ENCODE data around the gene NAALADL2. TPM values are rescaled to one million over a fixed set of nuclear protein-coding genes. Genes with fewer than 3 reads are reported as not detected.

The NAALADL2 gene
- total and polyA plus RNA-seq, 4 donors: 0.28 to 4.6 (median 3.1) TPM

DNA sequence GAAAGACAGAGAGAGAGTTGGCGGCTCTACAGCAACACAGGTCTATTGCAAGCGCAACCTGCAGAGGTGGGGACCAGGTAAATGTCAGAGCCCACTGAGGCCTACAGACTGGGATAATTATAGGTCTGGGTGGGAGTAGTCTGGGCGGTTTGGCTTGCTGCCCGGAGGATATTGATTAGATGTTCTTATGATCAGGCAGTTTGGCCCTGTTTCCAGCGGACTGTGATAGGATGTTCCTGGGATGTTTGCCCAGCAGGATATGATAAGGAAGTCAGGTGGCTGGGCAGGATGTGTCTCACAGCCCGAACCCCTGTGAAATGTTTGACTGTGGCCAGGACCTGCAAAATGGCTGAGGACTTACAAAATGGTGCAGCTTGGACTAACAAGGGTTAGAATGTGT lies 364.9 kb downstream of the NAALADL2 start:
- Histone ChIP-seq H3K4me3 (ENCODE audit: low read depth in 1 of 3, low read length in 3 of 3) (no peak overlapping the region), H3K9me3 (ENCODE audit: control insufficient read depth in 4 of 4, low read length in 3 of 4) (no peaks in the 10 kb centered on the region), H3K27ac (ENCODE audit: low read depth in 1 of 2, low read length in 2 of 2) (no peak overlapping the region), H3K36me3 (ENCODE audit: control insufficient read depth in 4 of 4, insufficient read depth in 3 of 4, low read depth in 1 of 4, low read length in 3 of 4) (no peaks in the 10 kb centered on the region), H3K4me1 (ENCODE audit: control insufficient read depth in 4 of 4, insufficient read depth in 4 of 4, low read length in 3 of 4) (peaks cover 0 to 7% (median 0%) of the 10 kb centered on the region in 4 donors), H3K9ac (ENCODE audit: low read depth in 1 of 2, low read length in 2 of 2) (no peak overlapping the region), H3K27me3 (ENCODE audit: control insufficient read depth in 4 of 4, insufficient read depth in 4 of 4, low read length in 3 of 4) (no peaks in the 10 kb centered on the region)
- WGBS: 43% methylated on average over 6 of the region's 6 CpGs
- TF ChIP-seq GABPA (IDR thresholded peaks at IDR 0.05 in 1 of 2, conservative IDR thresholded peaks at IDR 0.05 in 1 of 2) (peak; percentile 67 to 77), MAX (IDR thresholded peaks at IDR 0.05) (peak; percentile 19), FOXA2 (IDR thresholded peaks at IDR 0.05) (no peak), ZBTB33 (IDR thresholded peaks at IDR 0.05) (peak; percentile 8), YY1 (IDR thresholded peaks at IDR 0.05) (peak; percentile 97), EGR1 (IDR thresholded peaks at IDR 0.05; ENCODE audit: low read depth in 2 of 2) (no peak), RAD21 (IDR thresholded peaks at IDR 0.05) (peak in 1 of 2 donors; percentile 37), HNF4A (conservative IDR thresholded peaks at IDR 0.05) (peak; percentile 36 to 61), JUND (IDR thresholded peaks at IDR 0.05) (peak in 1 of 2 donors; percentile 11), HNF4G (IDR thresholded peaks at IDR 0.05) (peak; percentile 17), SP1 (IDR thresholded peaks at IDR 0.05) (peak; percentile 55), RXRA (IDR thresholded peaks at IDR 0.05) (peak; percentile 7 to 26)
- TF ChIP-seq, protein P1, sequence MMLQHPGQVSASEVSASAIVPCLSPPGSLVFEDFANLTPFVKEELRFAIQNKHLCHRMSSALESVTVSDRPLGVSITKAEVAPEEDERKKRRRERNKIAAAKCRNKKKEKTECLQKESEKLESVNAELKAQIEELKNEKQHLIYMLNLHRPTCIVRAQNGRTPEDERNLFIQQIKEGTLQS (IDR thresholded peaks at IDR 0.05): no peak
- peak; percentile 74 for DNase-seq (ENCODE audit: low spot score)

GRCh38 chr3:175226444-175226843 lies 367.3 kb downstream of the NAALADL2 start:
- WGBS: 93% methylated on average over 3 of the region's 3 CpGs
- H3K27ac ChIP-seq (ENCODE audit: low read depth in 1 of 2, low read length in 2 of 2): no peak overlapping the region
- TF ChIP-seq GABPA (IDR thresholded peaks at IDR 0.05 in 1 of 2, conservative IDR thresholded peaks at IDR 0.05 in 1 of 2): no peak

DNA sequence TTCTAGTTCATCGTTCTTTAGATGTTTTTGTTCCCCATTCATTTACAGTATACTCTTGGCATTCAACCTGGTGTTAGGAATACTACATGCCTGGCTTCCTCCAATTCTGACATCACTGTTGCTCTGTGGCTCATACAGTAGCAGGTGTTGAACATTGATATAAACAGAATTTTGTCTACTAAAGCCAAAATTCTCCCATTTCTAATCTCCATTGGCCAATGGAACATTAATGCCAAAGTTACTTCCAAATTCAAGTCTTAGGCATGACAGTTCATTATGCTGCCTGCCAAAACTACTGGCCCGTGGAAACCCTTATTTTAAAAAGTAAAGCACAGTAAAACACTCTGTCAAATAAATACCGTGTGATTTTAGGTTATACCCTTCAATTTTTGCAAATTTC lies 368.0 kb downstream of the NAALADL2 start:
- DNase-seq (ENCODE audit: low spot score): no peak
- Histone ChIP-seq H3K27me3 (ENCODE audit: control insufficient read depth in 4 of 4, insufficient read depth in 4 of 4, low read length in 3 of 4) (no peaks in the 10 kb centered on the region), H3K9me3 (ENCODE audit: control insufficient read depth in 4 of 4, low read length in 3 of 4) (no peaks in the 10 kb centered on the region), H3K27ac (ENCODE audit: low read depth in 1 of 2, low read length in 2 of 2) (no peak overlapping the region), H3K4me3 (ENCODE audit: low read depth in 1 of 3, low read length in 3 of 3) (no peak overlapping the region), H3K4me1 (ENCODE audit: control insufficient read depth in 4 of 4, insufficient read depth in 4 of 4, low read length in 3 of 4) (peaks cover 0 to 7% (median 0%) of the 10 kb centered on the region in 4 donors), H3K36me3 (ENCODE audit: control insufficient read depth in 4 of 4, insufficient read depth in 3 of 4, low read depth in 1 of 4, low read length in 3 of 4) (no peaks in the 10 kb centered on the region), H3K9ac (ENCODE audit: low read depth in 1 of 2, low read length in 2 of 2) (no peak overlapping the region)
- TF ChIP-seq, protein P2, sequence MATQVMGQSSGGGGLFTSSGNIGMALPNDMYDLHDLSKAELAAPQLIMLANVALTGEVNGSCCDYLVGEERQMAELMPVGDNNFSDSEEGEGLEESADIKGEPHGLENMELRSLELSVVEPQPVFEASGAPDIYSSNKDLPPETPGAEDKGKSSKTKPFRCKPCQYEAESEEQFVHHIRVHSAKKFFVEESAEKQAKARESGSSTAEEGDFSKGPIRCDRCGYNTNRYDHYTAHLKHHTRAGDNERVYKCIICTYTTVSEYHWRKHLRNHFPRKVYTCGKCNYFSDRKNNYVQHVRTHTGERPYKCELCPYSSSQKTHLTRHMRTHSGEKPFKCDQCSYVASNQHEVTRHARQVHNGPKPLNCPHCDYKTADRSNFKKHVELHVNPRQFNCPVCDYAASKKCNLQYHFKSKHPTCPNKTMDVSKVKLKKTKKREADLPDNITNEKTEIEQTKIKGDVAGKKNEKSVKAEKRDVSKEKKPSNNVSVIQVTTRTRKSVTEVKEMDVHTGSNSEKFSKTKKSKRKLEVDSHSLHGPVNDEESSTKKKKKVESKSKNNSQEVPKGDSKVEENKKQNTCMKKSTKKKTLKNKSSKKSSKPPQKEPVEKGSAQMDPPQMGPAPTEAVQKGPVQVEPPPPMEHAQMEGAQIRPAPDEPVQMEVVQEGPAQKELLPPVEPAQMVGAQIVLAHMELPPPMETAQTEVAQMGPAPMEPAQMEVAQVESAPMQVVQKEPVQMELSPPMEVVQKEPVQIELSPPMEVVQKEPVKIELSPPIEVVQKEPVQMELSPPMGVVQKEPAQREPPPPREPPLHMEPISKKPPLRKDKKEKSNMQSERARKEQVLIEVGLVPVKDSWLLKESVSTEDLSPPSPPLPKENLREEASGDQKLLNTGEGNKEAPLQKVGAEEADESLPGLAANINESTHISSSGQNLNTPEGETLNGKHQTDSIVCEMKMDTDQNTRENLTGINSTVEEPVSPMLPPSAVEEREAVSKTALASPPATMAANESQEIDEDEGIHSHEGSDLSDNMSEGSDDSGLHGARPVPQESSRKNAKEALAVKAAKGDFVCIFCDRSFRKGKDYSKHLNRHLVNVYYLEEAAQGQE (IDR thresholded peaks at IDR 0.05): no peak
- no peak for TF ChIP-seq FOXA2 (IDR thresholded peaks at IDR 0.05)
- no peak for TF ChIP-seq RXRA (IDR thresholded peaks at IDR 0.05)
- TF ChIP-seq MAX (IDR thresholded peaks at IDR 0.05): no peak
- no peak for TF ChIP-seq RAD21 (IDR thresholded peaks at IDR 0.05)
- TF ChIP-seq EGR1 (IDR thresholded peaks at IDR 0.05; ENCODE audit: low read depth in 2 of 2): no peak
- TF ChIP-seq, protein P1 (IDR thresholded peaks at IDR 0.05): no peak
- TF ChIP-seq SP1 (IDR thresholded peaks at IDR 0.05): no peak
- TF ChIP-seq JUND (IDR thresholded peaks at IDR 0.05): no peak
- no peak for TF ChIP-seq TAF1 (conservative IDR thresholded peaks at IDR 0.05)
- no peak for TF ChIP-seq FOXA1 (IDR thresholded peaks at IDR 0.05)
- 87% methylated on average over 3 of the region's 3 CpGs for WGBS

More at GRCh38 chr3:175226444-175226843, 367.3 kb downstream of the NAALADL2 start:
- H3K27me3 ChIP-seq (ENCODE audit: control insufficient read depth in 4 of 4, insufficient read depth in 4 of 4, low read length in 3 of 4): no peaks in the 10 kb centered on the region
- no peaks in the 10 kb centered on the region for H3K36me3 ChIP-seq (ENCODE audit: control insufficient read depth in 4 of 4, insufficient read depth in 3 of 4, low read depth in 1 of 4, low read length in 3 of 4)
- H3K4me3 ChIP-seq (ENCODE audit: low read depth in 1 of 3, low read length in 3 of 3): no peak overlapping the region
- H3K4me1 ChIP-seq (ENCODE audit: control insufficient read depth in 4 of 4, insufficient read depth in 4 of 4, low read length in 3 of 4): peaks cover 0 to 7% (median 0%) of the 10 kb centered on the region in 4 donors
- H3K9me3 ChIP-seq (ENCODE audit: control insufficient read depth in 4 of 4, low read length in 3 of 4): no peaks in the 10 kb centered on the region
- DNase-seq (ENCODE audit: low spot score): no peak
- H3K9ac ChIP-seq (ENCODE audit: low read depth in 1 of 2, low read length in 2 of 2): no peak overlapping the region

All from liver (tissue), 9 donors.